HCT116 (cell line): ENCODE data around the gene STK32B. TPM values are rescaled to one million over a fixed set of nuclear protein-coding genes. Genes with fewer than 3 reads are reported as not detected.

Experiments used
- ATAC-seq: fragments of 200-7000 bp; cut with Tn5 transposase; 2 replicates; pipeline ENCODE4 v1.9.1; 2020; ENCODE audit warnings: mild to moderate bottlenecking, moderate library complexity
- BruUV-seq: library from RNA; stranded (reverse); fragments of 400-500 nt; replicated peaks from 2 replicates; lab custom pipeline; 2021; lab: Mats Ljungman, UMichigan
- CTCF ChIA-PET: fragments of 300-600 bp; sonication (Branson Sonifier 250); formaldehyde crosslinking; loops from one replicate; lab custom pipeline; 2021; ENCODE audit warnings: antibody characterized with exemption; lab: Charles Lee
- POLR2A ChIA-PET: fragments of 300-600, 350-600 bp; sonication (Branson Sonifier 250); formaldehyde crosslinking; loops from one replicate; lab custom pipeline; 2021; ENCODE audit warnings: antibody characterized with exemption; lab: Charles Lee
- RAD21 ChIA-PET, 2 experiments: fragments of 300-600 bp; sonication (Branson Sonifier 250); formaldehyde crosslinking; loops; one replicate each; lab custom pipeline; 2023; ENCODE audit warnings: low total read pairs in 2 of 2; ENCODE audit not compliant: uncharacterized antibody in 2 of 2, unreplicated experiment in 2 of 2, low non-redundant PET in 1 of 2; lab: Charles Lee
- DNase-seq: peaks from one replicate; pipeline ENCODE4 v3.0.0-alpha.2; 2010; ENCODE audit warnings: low read depth, low spot score
- H2AFZ ChIP-seq: fragments of 200-600 bp; shearing (Covaris generic), sonication (generic); 2 replicates; pipeline ENCODE4 v1.6.1; 2017; ENCODE audit warnings: low read depth, mixed run types, mixed read lengths, antibody characterized with exemption, low read length; ENCODE audit not compliant: poor library complexity, severe bottlenecking
- H3K27ac ChIP-seq: 2 replicates; pipeline ENCODE4 v1.5.1; 2012; ENCODE audit warnings: low read depth, low read length
- H3K27me3 ChIP-seq: fragments of 200-600 bp; sonication (generic); 2 replicates; pipeline ENCODE4 v1.6.1; 2016; ENCODE audit warnings: mixed run types, low read length, mixed read lengths; ENCODE audit not compliant: insufficient read depth
- H3K36me3 ChIP-seq, 2 experiments: fragments of 200-500 bp in 1 of 2; fragments of 200-600 bp in 1 of 2; sonication (Bioruptor generic) in 1 of 2; sonication (generic) in 1 of 2; 2 replicates each; pipeline versions ENCODE4 v1.5.1 to v1.6.1; 2014 to 2016; ENCODE audit warnings: low read length in 2 of 2, inconsistent platforms in 1 of 2, mixed read lengths in 1 of 2, mixed run types in 1 of 2; ENCODE audit not compliant: insufficient read depth in 2 of 2, control insufficient read depth in 1 of 2
- H3K4me1 ChIP-seq, 2 experiments: fragments of 200-600 bp in 1 of 2; sonication (generic) in 1 of 2; 2 replicates each; pipeline versions ENCODE4 v1.5.1 to v1.6.1; 2012 to 2017; ENCODE audit warnings: low read length in 2 of 2, inconsistent platforms in 1 of 2, mild to moderate bottlenecking in 1 of 2, mixed read lengths in 1 of 2, mixed run types in 1 of 2, moderate library complexity in 1 of 2; ENCODE audit not compliant: insufficient read depth in 2 of 2, control insufficient read depth in 1 of 2
- H3K4me2 ChIP-seq: fragments of 200-600 bp; sonication (generic); 2 replicates; pipeline ENCODE4 v1.6.1; 2017; ENCODE audit warnings: mixed run types, low read length, mixed read lengths
- H3K4me3 ChIP-seq, 2 experiments: fragments of 200-600 bp in 1 of 2; sonication (generic) in 1 of 2; replicated peaks in 1 of 2; 2 replicates each; pipeline ENCODE4 v1.5.1; 2011 to 2016; ENCODE audit warnings: low read length in 2 of 2, control low read depth in 1 of 2, low read depth in 1 of 2, mild to moderate bottlenecking in 1 of 2, mixed read lengths in 1 of 2, mixed run types in 1 of 2
- H3K79me2 ChIP-seq: fragments of 200-600 bp; sonication (generic); 2 replicates; pipeline ENCODE4 v1.6.1; 2017; ENCODE audit warnings: mild to moderate bottlenecking, mixed run types, low read length, moderate library complexity, mixed read lengths; ENCODE audit not compliant: insufficient read depth
- H3K9ac ChIP-seq: fragments of 200-600 bp; sonication (generic); 2 replicates; pipeline ENCODE4 v1.6.1; 2016; ENCODE audit warnings: low read length, mixed read lengths
- H3K9me2 ChIP-seq: fragments of 200-600 bp; sonication (generic), shearing (Covaris generic); 2 replicates; pipeline ENCODE4 v1.6.1; 2017; ENCODE audit warnings: mixed run types, mild to moderate bottlenecking, moderate library complexity; ENCODE audit not compliant: insufficient read depth
- H3K9me3 ChIP-seq, 2 experiments: fragments of 200-500 bp in 1 of 2; fragments of 200-600 bp in 1 of 2; sonication (Bioruptor generic) in 1 of 2; sonication (generic) in 1 of 2; 2 replicates each; pipeline ENCODE4 v1.6.1; 2014 to 2017; ENCODE audit warnings: low read length in 2 of 2, mixed read lengths in 2 of 2, inconsistent platforms in 1 of 2, low read depth in 1 of 2, mild to moderate bottlenecking in 1 of 2, mixed run types in 1 of 2, moderate library complexity in 1 of 2; ENCODE audit not compliant: control insufficient read depth in 1 of 2, insufficient read depth in 1 of 2
- H4K20me1 ChIP-seq: fragments of 200-600 bp; sonication (generic), shearing (Covaris generic); 2 replicates; pipeline ENCODE4 v1.6.1; 2017; ENCODE audit warnings: mixed run types, mild to moderate bottlenecking, moderate library complexity; ENCODE audit not compliant: insufficient read depth
- CEBPB ChIP-seq: IDR thresholded peaks from 2 replicates; pipeline ENCODE4 v1.6.1; 2012; ENCODE audit warnings: low read depth
- EGR1 ChIP-seq: IDR thresholded peaks from 2 replicates; pipeline ENCODE4 v1.6.1; 2012; ENCODE audit warnings: low read depth
- ELF1 ChIP-seq: IDR thresholded peaks from 2 replicates; pipeline ENCODE4 v1.6.1; 2012; ENCODE audit warnings: low read depth, borderline replicate concordance
- EZH2 ChIP-seq: fragments of 200-600 bp; sonication (generic); IDR thresholded peaks from 2 replicates; pipeline ENCODE4 v1.6.1; 2017; ENCODE audit warnings: antibody characterized with exemption, mixed run types
- EZH2phosphoT487 ChIP-seq: fragments of 200-600 bp; IDR thresholded peaks from 2 replicates; pipeline ENCODE4 v1.6.1; 2018; ENCODE audit warnings: antibody characterized with exemption, borderline replicate concordance
- FOSL1 ChIP-seq: IDR thresholded peaks from 2 replicates; pipeline ENCODE4 v1.6.1; 2012; ENCODE audit warnings: low read depth
- JUND ChIP-seq: IDR thresholded peaks from 2 replicates; pipeline ENCODE4 v1.6.1; 2012
- POLR2A ChIP-seq: IDR thresholded peaks from 2 replicates; pipeline ENCODE4 v1.7.0; 2011; ENCODE audit warnings: borderline replicate concordance; ENCODE audit not compliant: insufficient read depth, insufficient read length; ENCODE audit errors: extremely low read depth
- POLR2AphosphoS5 ChIP-seq: IDR thresholded peaks from 2 replicates; pipeline ENCODE4 v1.6.1; 2011; ENCODE audit warnings: mild to moderate bottlenecking, low read depth, low read length, moderate library complexity
- RAD21 ChIP-seq: IDR thresholded peaks from 2 replicates; pipeline ENCODE4 v1.6.1; 2012; ENCODE audit warnings: low read depth, mild to moderate bottlenecking
- TCF7L2 ChIP-seq: IDR thresholded peaks from 2 replicates; pipeline ENCODE4 v1.7.0; 2011; ENCODE audit warnings: borderline replicate concordance, inconsistent platforms; ENCODE audit not compliant: insufficient read depth, insufficient read length; ENCODE audit errors: extremely low read depth
- YY1 ChIP-seq: IDR thresholded peaks from 2 replicates; pipeline ENCODE4 v1.6.1; 2011; ENCODE audit warnings: low read length, low read depth, moderate library complexity, mild to moderate bottlenecking; ENCODE audit not compliant: insufficient replicate concordance; ENCODE audit errors: extremely low read depth
- ZNF274 ChIP-seq: fragments of 200-500 bp; sonication (Bioruptor generic); IDR thresholded peaks from 2 replicates; pipeline ENCODE4 v1.6.1; 2014; ENCODE audit warnings: mild to moderate bottlenecking, low read depth, low read length, inconsistent platforms
- intact Hi-C: fragments of 100-400 bp; cut with micrococcal nuclease; formaldehyde crosslinking; loops from 2 replicates; pipeline ENCODE4 v1.10.0; 2022
- total RNA-seq: library from RNA; stranded (reverse); gene quantifications from one replicate; pipeline ENCODE4 v1.2.1, GENCODE V29; 2021; ENCODE audit not compliant: unreplicated experiment
- TF ChIP-seq, protein P1 (sequence below): IDR thresholded peaks from 2 replicates; pipeline ENCODE4 v1.6.1; 2012
- TF ChIP-seq, protein P2 (sequence below): IDR thresholded peaks from 2 replicates; pipeline ENCODE4 v1.6.1; 2012; ENCODE audit warnings: low read depth
- TF ChIP-seq, protein P3 (sequence below): IDR thresholded peaks from 2 replicates; pipeline ENCODE4 v1.6.1; 2012

The STK32B gene
- total RNA-seq, 1 experiment from 2014 or later: not detected

DNA sequence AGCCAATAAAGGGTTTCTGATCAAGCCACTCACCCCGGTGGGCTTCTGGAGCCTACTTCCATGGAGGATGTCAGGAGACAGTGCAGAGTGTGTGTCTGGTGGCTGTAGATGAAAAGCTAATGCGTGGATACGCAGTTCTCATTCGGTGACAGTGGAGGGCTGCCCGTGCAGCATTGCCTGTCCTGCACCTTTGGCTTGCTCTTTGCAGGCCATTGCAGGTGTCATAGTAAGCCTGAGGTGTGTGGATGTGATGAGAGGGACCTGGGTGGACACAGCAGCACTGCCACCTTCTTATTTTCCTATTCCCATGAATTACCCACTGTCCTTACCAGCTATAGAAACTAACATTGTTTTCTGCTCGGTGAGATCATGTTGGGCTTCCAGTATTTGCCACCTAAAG lies 101.2 kb downstream of the STK32B start:
- ChIA-PET CTCF (no interaction called here), POLR2A (no interaction called here), RAD21 (no interaction called here)
- no peak for DNase-seq
- Histone ChIP-seq H3K4me3 (no peak overlapping the region), H3K9me3 (no peaks in the 10 kb centered on the region), H3K36me3 (no peaks in the 10 kb centered on the region), H3K4me2 (no peak overlapping the region), H3K9me2 (no peaks in the 10 kb centered on the region), H3K4me1 (no peaks in the 10 kb centered on the region), H3K27ac (no peak overlapping the region), H3K9ac (no peak overlapping the region), H2AFZ (no peak overlapping the region), H4K20me1 (no peaks in the 10 kb centered on the region; the same call in 1 of the 2 replicates), H3K79me2 (no peaks in the 10 kb centered on the region), H3K27me3 (peaks cover 35% of the 10 kb centered on the region)
- intact Hi-C loops: no loop called here
- no peak for TF ChIP-seq ZNF274
- TF ChIP-seq EGR1: no peak
- no peak for TF ChIP-seq FOSL1
- TF ChIP-seq RAD21: no peak
- TF ChIP-seq POLR2A: no peak
- no peak for TF ChIP-seq TCF7L2
- TF ChIP-seq YY1: no peak
- no peak for TF ChIP-seq EZH2phosphoT487
- no peak for TF ChIP-seq EZH2
- TF ChIP-seq POLR2AphosphoS5: no peak
- TF ChIP-seq, protein P1, sequence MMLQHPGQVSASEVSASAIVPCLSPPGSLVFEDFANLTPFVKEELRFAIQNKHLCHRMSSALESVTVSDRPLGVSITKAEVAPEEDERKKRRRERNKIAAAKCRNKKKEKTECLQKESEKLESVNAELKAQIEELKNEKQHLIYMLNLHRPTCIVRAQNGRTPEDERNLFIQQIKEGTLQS: no peak
- no peak for TF ChIP-seq JUND
- no peak for TF ChIP-seq ELF1
- TF ChIP-seq, protein P2, sequence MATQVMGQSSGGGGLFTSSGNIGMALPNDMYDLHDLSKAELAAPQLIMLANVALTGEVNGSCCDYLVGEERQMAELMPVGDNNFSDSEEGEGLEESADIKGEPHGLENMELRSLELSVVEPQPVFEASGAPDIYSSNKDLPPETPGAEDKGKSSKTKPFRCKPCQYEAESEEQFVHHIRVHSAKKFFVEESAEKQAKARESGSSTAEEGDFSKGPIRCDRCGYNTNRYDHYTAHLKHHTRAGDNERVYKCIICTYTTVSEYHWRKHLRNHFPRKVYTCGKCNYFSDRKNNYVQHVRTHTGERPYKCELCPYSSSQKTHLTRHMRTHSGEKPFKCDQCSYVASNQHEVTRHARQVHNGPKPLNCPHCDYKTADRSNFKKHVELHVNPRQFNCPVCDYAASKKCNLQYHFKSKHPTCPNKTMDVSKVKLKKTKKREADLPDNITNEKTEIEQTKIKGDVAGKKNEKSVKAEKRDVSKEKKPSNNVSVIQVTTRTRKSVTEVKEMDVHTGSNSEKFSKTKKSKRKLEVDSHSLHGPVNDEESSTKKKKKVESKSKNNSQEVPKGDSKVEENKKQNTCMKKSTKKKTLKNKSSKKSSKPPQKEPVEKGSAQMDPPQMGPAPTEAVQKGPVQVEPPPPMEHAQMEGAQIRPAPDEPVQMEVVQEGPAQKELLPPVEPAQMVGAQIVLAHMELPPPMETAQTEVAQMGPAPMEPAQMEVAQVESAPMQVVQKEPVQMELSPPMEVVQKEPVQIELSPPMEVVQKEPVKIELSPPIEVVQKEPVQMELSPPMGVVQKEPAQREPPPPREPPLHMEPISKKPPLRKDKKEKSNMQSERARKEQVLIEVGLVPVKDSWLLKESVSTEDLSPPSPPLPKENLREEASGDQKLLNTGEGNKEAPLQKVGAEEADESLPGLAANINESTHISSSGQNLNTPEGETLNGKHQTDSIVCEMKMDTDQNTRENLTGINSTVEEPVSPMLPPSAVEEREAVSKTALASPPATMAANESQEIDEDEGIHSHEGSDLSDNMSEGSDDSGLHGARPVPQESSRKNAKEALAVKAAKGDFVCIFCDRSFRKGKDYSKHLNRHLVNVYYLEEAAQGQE: no peak
- TF ChIP-seq CEBPB: no peak
- TF ChIP-seq, protein P3, sequence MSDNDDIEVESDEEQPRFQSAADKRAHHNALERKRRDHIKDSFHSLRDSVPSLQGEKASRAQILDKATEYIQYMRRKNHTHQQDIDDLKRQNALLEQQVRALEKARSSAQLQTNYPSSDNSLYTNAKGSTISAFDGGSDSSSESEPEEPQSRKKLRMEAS: no peak
- ATAC-seq: no peak
- no TSS peak for BruUV-seq
